GM21447 (cell line): ENCODE measurements around the gene NDUFS8.

Experiments used
- ATAC-seq: cut with Tn5 transposase; IDR thresholded peaks from one replicate; pipeline ENCODE4 v1.9.1; 2021; ENCODE audit not compliant: unreplicated experiment

Gene NDUFS8

GRCh38 chr11:68076371-68077042, 46.0 kb downstream of the NDUFS8 start:
- ATAC-seq: no peak

- ATAC-seq: peak; percentile 69
Measured at GRCh38 chr11:68077617-68078582, 47.4 kb downstream of the NDUFS8 start.

DNA sequence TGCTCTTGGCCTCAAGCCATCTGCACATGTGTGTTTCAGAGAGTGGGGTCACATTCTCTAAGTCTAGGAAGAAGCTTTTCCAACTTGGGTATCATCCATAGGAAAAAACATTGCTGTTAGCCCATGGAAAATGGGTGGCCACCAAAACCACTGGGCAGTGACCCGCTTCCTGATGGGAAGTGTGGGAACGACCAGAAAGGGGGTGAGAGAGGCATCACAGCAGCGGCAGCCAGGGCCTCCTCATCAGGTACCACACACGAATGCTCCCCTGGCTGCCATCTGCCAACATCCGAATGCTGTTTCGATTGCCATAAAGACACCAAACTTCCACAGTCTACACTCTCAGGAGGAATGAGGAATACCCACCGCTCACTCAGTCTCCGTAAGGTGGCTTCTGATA, 50.4 kb downstream of the NDUFS8 start:
- ATAC-seq: no peak

- no peak for ATAC-seq
Measured at GRCh38 chr11:68081691-68082090, 51.2 kb downstream of the NDUFS8 start.

DNA sequence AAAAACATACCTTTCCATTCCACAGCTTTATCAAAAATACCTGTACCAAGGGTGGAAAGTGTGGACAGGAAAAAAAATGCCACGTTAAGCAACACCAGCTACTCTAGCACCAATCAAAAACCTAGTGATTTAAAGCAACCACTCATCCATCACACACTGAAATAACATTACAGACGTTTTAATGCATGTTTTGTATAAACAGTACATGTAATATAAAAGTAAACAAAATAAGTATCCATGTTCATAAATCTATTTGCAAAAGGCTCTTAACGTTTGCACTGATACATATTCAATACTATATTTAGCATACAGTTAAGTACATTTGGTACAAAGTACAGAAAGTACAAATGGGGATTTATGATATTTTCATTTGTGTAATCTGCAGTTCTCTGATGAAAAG, 52.0 kb downstream of the NDUFS8 start:
- no peak for ATAC-seq

DNA sequence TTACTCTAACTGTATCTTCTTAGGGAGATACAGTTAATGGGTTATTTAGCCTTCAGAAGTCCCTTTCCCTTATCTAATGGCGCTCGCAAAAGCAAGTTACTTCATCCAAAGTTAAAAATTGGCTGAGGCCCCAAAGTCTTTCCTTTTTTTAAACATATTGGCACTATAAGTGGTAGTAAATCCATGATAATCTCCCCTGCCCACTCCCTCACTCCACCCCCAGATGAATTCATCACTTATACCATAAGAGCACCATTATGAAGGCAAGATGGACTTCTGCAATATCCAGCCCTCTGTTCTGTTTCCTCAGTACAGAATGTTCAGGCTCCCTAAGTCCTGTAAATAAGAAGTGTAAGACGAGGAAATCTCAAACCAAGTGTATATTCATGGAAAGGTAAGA, 53.0 kb downstream of the NDUFS8 start:
- ATAC-seq: no peak
